Transverse colon (tissue), 4 donors: ENCODE data around the gene GMDS. TPM values are rescaled to one million over a fixed set of nuclear protein-coding genes. Genes with fewer than 3 reads are reported as not detected.

Experiments used
- DNase-seq: peaks from one replicate; pipeline ENCODE4 v3.0.0-alpha.2; 2019
- H3K27ac ChIP-seq, 4 donors: fragments of 200-600 bp; sonication (generic); 2 replicates each; pipeline ENCODE4 v1.5.1; 2016 to 2018; ENCODE audit warnings: inconsistent platforms in 4 of 4
- H3K27me3 ChIP-seq: fragments of 200-600 bp; sonication (generic); 2 replicates; pipeline ENCODE4 v1.5.1; 2017; ENCODE audit warnings: inconsistent platforms
- H3K36me3 ChIP-seq, 4 donors: fragments of 200-600 bp; sonication (generic); 2 replicates each; pipeline ENCODE4 v1.5.1; 2017 to 2019; ENCODE audit warnings: inconsistent platforms in 4 of 4
- H3K4me1 ChIP-seq, 4 donors: fragments of 200-600 bp; sonication (generic); 2 replicates each; pipeline ENCODE4 v1.5.1; 2017 to 2020; ENCODE audit warnings: inconsistent platforms in 4 of 4
- H3K4me3 ChIP-seq, 4 donors: fragments of 200-600 bp; sonication (generic); 1 replicate in 1 of 4; 2 replicates in 3 of 4; pipeline versions ENCODE4 v1.5.1 to v1.6.1; 2017 to 2019; ENCODE audit warnings: inconsistent platforms in 4 of 4
- H3K9me3 ChIP-seq, 2 donors: fragments of 200-600 bp; sonication (generic); 2 replicates each; pipeline ENCODE4 v1.5.1; 2017 to 2019; ENCODE audit warnings: inconsistent platforms in 2 of 2
- CTCF ChIP-seq, 5 experiments: fragments of 200-600 bp in 3 of 5; fragments of 450-650 bp in 2 of 5; sonication (generic) in 3 of 5; IDR thresholded peaks; 1 replicate in 2 of 5; 2 replicates in 3 of 5; pipeline ENCODE4 v1.5.1; 2016 to 2017; ENCODE audit warnings: antibody characterized with exemption in 5 of 5, inconsistent platforms in 3 of 5, mild to moderate bottlenecking in 2 of 5, moderate library complexity in 1 of 5
- EP300 ChIP-seq: sonication (generic); formaldehyde crosslinking; IDR thresholded peaks from one replicate; pipeline ENCODE4 v1.6.1; 2017; ENCODE audit warnings: antibody characterized with exemption, low read depth
- POLR2A ChIP-seq: fragments of 450-650 bp; IDR thresholded peaks from one replicate; pipeline ENCODE4 v1.6.1; 2016; ENCODE audit warnings: antibody characterized with exemption, mild to moderate bottlenecking, moderate library complexity
- POLR2AphosphoS5 ChIP-seq, 3 donors: sonication (generic); formaldehyde crosslinking; IDR thresholded peaks; one replicate each; pipeline ENCODE4 v1.6.1; 2016; ENCODE audit warnings: antibody characterized with exemption in 3 of 3
- WGBS, 2 donors: methylation state at CpG; one replicate each; pipeline ENCODE4 v1.1.5; 2018; ENCODE audit warnings: low coverage in 1 of 2; 5-methylcytosine and 5-hydroxymethylcytosine counted together
- in situ Hi-C, 4 donors: fragments of 200-750 bp; cut with MboI; loops; one replicate each; pipeline versions ENCODE4 v1.15.0 to v1.15.1; 2017; ENCODE audit warnings: low sequenced_read_pairs in 3 of 4, low pct_ligation_motif_present in 1 of 4, low pct_unique_long_range_greater_than_20kb in 1 of 4
- intact Hi-C: fragments of 100-400 bp; cut with DNase I; formaldehyde crosslinking; loops from one replicate; pipeline ENCODE4 v1.15.1; 2023; ENCODE audit warnings: low total_unique reads
- total RNA-seq, 4 donors: library from RNA; depleted of rRNA; stranded (reverse); fragments of >200 nt; gene quantifications; one replicate each; pipeline ENCODE4 v1.1.0, GENCODE V29; 2016

The GMDS gene
- total RNA-seq, 4 donors from 2014 or later: 66.2 to 546 (median 102) TPM

- in situ Hi-C loops (no loop called here), intact Hi-C loops (no loop called here)
- H3K27me3 ChIP-seq: no peaks in the 10 kb centered on the region
- no peak overlapping the region for H3K27ac ChIP-seq
- H3K4me1 ChIP-seq: no peaks in the 10 kb centered on the region
- no peak overlapping the region for H3K4me3 ChIP-seq
- 96 to 98% methylated on average over 5 of the region's 5 CpGs for WGBS, 2 donors
- TF ChIP-seq EP300: no peak
- no peak for DNase-seq
- H3K9me3 ChIP-seq: no peaks in the 10 kb centered on the region
- H3K36me3 ChIP-seq: no peaks in the 10 kb centered on the region
Observed at GRCh38 chr6:1931817-1932216, 313.6 kb downstream of the GMDS start.

GRCh38 chr6:1930356-1930755 is 315.0 kb downstream of the GMDS start:
- Histone ChIP-seq H3K4me1 (no peaks in the 10 kb centered on the region), H3K4me3 (no peak overlapping the region), H3K9me3 (no peaks in the 10 kb centered on the region), H3K27ac (no peak overlapping the region), H3K36me3 (no peaks in the 10 kb centered on the region), H3K27me3 (no peaks in the 10 kb centered on the region)
- WGBS, 2 donors: 63% methylated on average over 2 of the region's 2 CpGs
- no peak for DNase-seq
- no peak for TF ChIP-seq EP300
- TF ChIP-seq CTCF (IDR thresholded peaks at IDR 0.05): no peak
- no peak for TF ChIP-seq POLR2A
- TF ChIP-seq POLR2AphosphoS5 (IDR thresholded peaks at IDR 0.05): no peak
- in situ Hi-C loops (no loop called here), intact Hi-C loops (no loop called here)

GRCh38 chr6:1929931-1930330 is 315.5 kb downstream of the GMDS start:
- H3K27ac ChIP-seq: no peak overlapping the region
- 89 to 92% methylated on average over 5 to 9 of the region's 9 CpGs for WGBS, 2 donors
- intact Hi-C loops (no loop called here), in situ Hi-C loops (no loop called here)
- DNase-seq: no peak
- H3K4me3 ChIP-seq: no peak overlapping the region
- H3K27me3 ChIP-seq: no peaks in the 10 kb centered on the region
- TF ChIP-seq POLR2A: no peak
- no peak for TF ChIP-seq POLR2AphosphoS5 (IDR thresholded peaks at IDR 0.05)
- TF ChIP-seq EP300: no peak
- no peak for TF ChIP-seq CTCF (IDR thresholded peaks at IDR 0.05)
- no peaks in the 10 kb centered on the region for H3K36me3 ChIP-seq
- no peaks in the 10 kb centered on the region for H3K4me1 ChIP-seq
- H3K9me3 ChIP-seq: no peaks in the 10 kb centered on the region

- Histone ChIP-seq H3K9me3 (no peaks in the 10 kb centered on the region), H3K27me3 (no peaks in the 10 kb centered on the region), H3K4me3 (no peak overlapping the region), H3K36me3 (no peaks in the 10 kb centered on the region), H3K27ac (no peak overlapping the region), H3K4me1 (no peaks in the 10 kb centered on the region)
- DNase-seq: no peak
- TF ChIP-seq CTCF (IDR thresholded peaks at IDR 0.05): no peak
- no peak for TF ChIP-seq EP300
- no peak for TF ChIP-seq POLR2AphosphoS5 (IDR thresholded peaks at IDR 0.05)
- no peak for TF ChIP-seq POLR2A
- in situ Hi-C loops: no loop called here
- intact Hi-C loops: no loop called here
- 95% methylated on average over 10 of the region's 10 CpGs; no CpG with 5 or more reads in 1 of the 2 donors for WGBS, 2 donors
Observed at GRCh38 chr6:1925743-1926430, 319.5 kb downstream of the GMDS start.

GRCh38 chr6:1923449-1923848 is 322.0 kb downstream of the GMDS start:
- no peak for DNase-seq
- Histone ChIP-seq H3K36me3 (no peaks in the 10 kb centered on the region), H3K9me3 (no peaks in the 10 kb centered on the region), H3K27ac (no peak overlapping the region), H3K27me3 (no peaks in the 10 kb centered on the region), H3K4me1 (no peaks in the 10 kb centered on the region), H3K4me3 (no peak overlapping the region)
- TF ChIP-seq CTCF (IDR thresholded peaks at IDR 0.05): no peak
- TF ChIP-seq POLR2AphosphoS5 (IDR thresholded peaks at IDR 0.05): no peak
- TF ChIP-seq POLR2A: no peak
- no peak for TF ChIP-seq EP300
- in situ Hi-C loops: no loop called here
- intact Hi-C loops: no loop called here
- WGBS, 2 donors: 93 to 96% methylated on average over 3 to 14 of the region's 14 CpGs
